Neural crest cell (in vitro differentiated cells): ENCODE data around the gene CUL1. TPM values are rescaled to one million over a fixed set of nuclear protein-coding genes. Genes with fewer than 3 reads are reported as not detected.

ENCODE experiments used
- DNase-seq: peaks from one replicate; pipeline ENCODE4 v3.0.0; 2021; ENCODE audit warnings: low read depth, mixed read lengths, low spot score
- H3K27ac Mint-ChIP-seq: one replicate; pipeline ENCODE4 v1.8.0; 2021; ENCODE audit warnings: mild to moderate bottlenecking, mixed read lengths; ENCODE audit not compliant: unreplicated experiment
- H3K27me3 Mint-ChIP-seq: 2 replicates; pipeline ENCODE4 v1.8.0; 2021; ENCODE audit warnings: low read depth, mild to moderate bottlenecking, mixed read lengths
- H3K36me3 Mint-ChIP-seq: 2 replicates; pipeline ENCODE4 v1.8.0; 2021; ENCODE audit warnings: low read depth, mild to moderate bottlenecking, mixed read lengths
- H3K4me1 Mint-ChIP-seq: 2 replicates; pipeline ENCODE4 v1.8.0; 2021; ENCODE audit warnings: mixed read lengths
- H3K4me3 Mint-ChIP-seq: one replicate; pipeline ENCODE4 v1.8.0; 2021; ENCODE audit warnings: mild to moderate bottlenecking, mixed read lengths
- H3K9me3 Mint-ChIP-seq: 2 replicates; pipeline ENCODE4 v1.8.0; 2021; ENCODE audit warnings: mixed read lengths
- CTCF ChIP-seq: fragments of 200-600 bp; sonication (generic); conservative IDR thresholded peaks from 2 replicates; pipeline ENCODE4 v1.5.0; 2021; ENCODE audit warnings: antibody characterized with exemption, mild to moderate bottlenecking
- total RNA-seq: library from RNA; stranded (reverse); gene quantifications from 2 replicates; pipeline ENCODE4 v1.2.1, GENCODE V29; 2021

The CUL1 gene
- total RNA-seq, 1 donor from 2014 or later: 70.0 TPM

- no peak overlapping the region for H3K4me3 Mint-ChIP-seq
- TF ChIP-seq CTCF: no peak
Measured at GRCh38 chr7:148796841-148797240, 98.1 kb downstream of the CUL1 start.

GRCh38 chr7:148799893-148800555 lies 101.3 kb downstream of the CUL1 start:
- no peaks in the 10 kb centered on the region for H3K9me3 Mint-ChIP-seq
- no peaks in the 10 kb centered on the region for H3K4me1 Mint-ChIP-seq
- peaks cover 51% of the 10 kb centered on the region for H3K36me3 Mint-ChIP-seq
- DNase-seq: no peak
- TF ChIP-seq CTCF: no peak
- no peak overlapping the region for H3K27ac Mint-ChIP-seq
- H3K27me3 Mint-ChIP-seq: peaks cover 2% of the 10 kb centered on the region
- peak overlapping the region; percentile 27 for H3K4me3 Mint-ChIP-seq

More at GRCh38 chr7:148796841-148797240, 98.1 kb downstream of the CUL1 start:
- no peak overlapping the region for H3K27ac Mint-ChIP-seq
- no peaks in the 10 kb centered on the region for H3K4me1 Mint-ChIP-seq
- H3K27me3 Mint-ChIP-seq: no peaks in the 10 kb centered on the region
- peaks cover 4% of the 10 kb centered on the region for H3K9me3 Mint-ChIP-seq
- H3K36me3 Mint-ChIP-seq: peaks cover 56% of the 10 kb centered on the region
- no peak for DNase-seq

- no peak for TF ChIP-seq CTCF
- H3K27ac Mint-ChIP-seq: no peak overlapping the region
- H3K9me3 Mint-ChIP-seq: no peaks in the 10 kb centered on the region
- peaks cover 2% of the 10 kb centered on the region for H3K27me3 Mint-ChIP-seq
- no peak for DNase-seq
- H3K4me1 Mint-ChIP-seq: no peaks in the 10 kb centered on the region
- peaks cover 53% of the 10 kb centered on the region for H3K36me3 Mint-ChIP-seq
- H3K4me3 Mint-ChIP-seq: peak overlapping the region; percentile 27
Measured at GRCh38 chr7:148800677-148801076, 102.0 kb downstream of the CUL1 start.

- Mint-ChIP-seq H3K27ac (no peak overlapping the region), H3K27me3 (peaks cover 2% of the 10 kb centered on the region), H3K4me1 (no peaks in the 10 kb centered on the region), H3K9me3 (no peaks in the 10 kb centered on the region), H3K36me3 (peaks cover 51% of the 10 kb centered on the region), H3K4me3 (no peak overlapping the region)
- TF ChIP-seq CTCF: no peak
- no peak for DNase-seq
Measured at GRCh38 chr7:148802101-148802493, 103.4 kb downstream of the CUL1 start.

DNA sequence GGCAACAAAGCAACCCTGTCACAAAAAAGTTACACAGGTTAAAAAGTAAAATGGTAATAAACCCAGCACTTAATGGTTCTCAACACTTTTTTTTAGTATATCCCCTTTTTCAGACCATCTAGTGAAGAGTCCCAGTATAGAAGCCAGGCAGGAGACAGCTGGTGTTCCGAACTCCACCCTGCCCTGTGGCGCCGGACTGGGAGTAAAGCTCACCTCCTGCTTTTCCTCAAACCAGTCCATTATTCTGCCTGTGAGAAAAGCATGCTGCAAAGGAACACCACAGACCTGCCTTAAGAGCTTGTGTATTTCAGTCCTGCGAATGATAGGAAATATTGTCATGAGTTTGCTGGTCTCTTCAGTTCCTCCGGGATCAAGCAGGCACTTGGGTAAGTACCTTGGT lies 104.4 kb downstream of the CUL1 start:
- Mint-ChIP-seq H3K4me3 (peak overlapping the region; percentile 34), H3K9me3 (no peaks in the 10 kb centered on the region), H3K36me3 (peaks cover 47% of the 10 kb centered on the region), H3K27ac (no peak overlapping the region), H3K27me3 (peaks cover 2% of the 10 kb centered on the region), H3K4me1 (no peaks in the 10 kb centered on the region)
- no peak for TF ChIP-seq CTCF
- DNase-seq: no peak
